ENCODE data around the gene PIP5K1C.

PIP5K1C gene

GRCh38 chr19:3620817-3621547 is 79.3 kb downstream of the PIP5K1C start:
- no peak for DNase-seq

GRCh38 chr19:3620145-3620816 is 80.0 kb downstream of the PIP5K1C start:
- DNase-seq: no peak

- no peak for DNase-seq
These were observed 80.6 kb downstream of the PIP5K1C start for GRCh38 chr19:3619631-3620012.

GRCh38 chr19:3618811-3619630 is 81.2 kb downstream of the PIP5K1C start:
- DNase-seq: no peak

GRCh38 chr19:3618144-3618810 is 82.0 kb downstream of the PIP5K1C start:
- no peak for DNase-seq

- DNase-seq: no peak
These were observed 82.8 kb downstream of the PIP5K1C start for GRCh38 chr19:3617463-3617862.

- DNase-seq: no peak
These were observed 84.6 kb downstream of the PIP5K1C start for GRCh38 chr19:3615524-3616135.

- DNase-seq: no peak
These were observed 85.3 kb downstream of the PIP5K1C start for GRCh38 chr19:3614858-3615505.

GRCh38 chr19:3613818-3614661 is 86.2 kb downstream of the PIP5K1C start:
- DNase-seq: no peak

GRCh38 chr19:3612901-3613741 is 87.1 kb downstream of the PIP5K1C start:
- DNase-seq: no peak

GRCh38 chr19:3612330-3612729 is 87.9 kb downstream of the PIP5K1C start:
- DNase-seq: no peak

GRCh38 chr19:3611841-3612240 is 88.4 kb downstream of the PIP5K1C start:
- no peak for DNase-seq

- DNase-seq: no peak
These were observed 89.2 kb downstream of the PIP5K1C start for GRCh38 chr19:3610745-3611717.

GRCh38 chr19:3609779-3610719 is 90.2 kb downstream of the PIP5K1C start:
- DNase-seq: no peak

GRCh38 chr19:3608750-3609322 is 91.4 kb downstream of the PIP5K1C start:
- DNase-seq: no peak

- no peak for DNase-seq
These were observed 92.1 kb downstream of the PIP5K1C start for GRCh38 chr19:3608079-3608641.

All from DMS79 (cell line).